Effector CD4-positive, alpha-beta T cell (primary cell): ENCODE measurements around the gene TRIM71.
"Not testable (repeated sequence)": the region's sequence is repeated elsewhere in the genome, so short reads cannot be mapped to it uniquely, and the experiment has no call there.

Experiments used
- DNase-seq: peaks from one replicate; pipeline ENCODE4 v3.0.0-alpha.2; 2020

The TRIM71 gene

GRCh38 chr3:32819551-32820348 is 2.0 kb downstream of the TRIM71 start:
- no peak for DNase-seq

- DNase-seq: no peak
Observed at GRCh38 chr3:32820430-32820829, 2.6 kb downstream of the TRIM71 start.

- DNase-seq: no peak
Observed at GRCh38 chr3:32820971-32821685, 3.3 kb downstream of the TRIM71 start.

- DNase-seq: no peak
Observed at GRCh38 chr3:32821686-32822296, 4.0 kb downstream of the TRIM71 start.

GRCh38 chr3:32822609-32823498 is 5.1 kb downstream of the TRIM71 start:
- DNase-seq: no peak

- DNase-seq: not testable (repeated sequence)
Observed at GRCh38 chr3:32823641-32824184, 5.9 kb downstream of the TRIM71 start.

GRCh38 chr3:32825601-32826375 is 8.0 kb downstream of the TRIM71 start:
- no peak for DNase-seq

GRCh38 chr3:32831062-32831461 is 13.3 kb downstream of the TRIM71 start:
- DNase-seq: no peak

GRCh38 chr3:32831791-32832190 is 14.0 kb downstream of the TRIM71 start:
- DNase-seq: no peak

GRCh38 chr3:32832193-32832592 is 14.4 kb downstream of the TRIM71 start:
- DNase-seq: no peak

GRCh38 chr3:32835049-32835371 is 17.2 kb downstream of the TRIM71 start:
- DNase-seq: no peak

- DNase-seq: no peak
Observed at GRCh38 chr3:32835961-32836360, 18.2 kb downstream of the TRIM71 start.

GRCh38 chr3:32836601-32837000 is 18.8 kb downstream of the TRIM71 start:
- DNase-seq: no peak

GRCh38 chr3:32837366-32837765 is 19.6 kb downstream of the TRIM71 start:
- no peak for DNase-seq

- DNase-seq: no peak
Observed at GRCh38 chr3:32837789-32838188, 20.0 kb downstream of the TRIM71 start.

GRCh38 chr3:32839714-32840085 is 21.9 kb downstream of the TRIM71 start:
- DNase-seq: no peak

GRCh38 chr3:32840086-32840841 is 22.5 kb downstream of the TRIM71 start:
- no peak for DNase-seq

GRCh38 chr3:32841341-32841740 is 23.5 kb downstream of the TRIM71 start:
- no peak for DNase-seq

GRCh38 chr3:32841867-32842470 is 24.2 kb downstream of the TRIM71 start:
- DNase-seq: no peak

- no peak for DNase-seq
Observed at GRCh38 chr3:32842531-32842931, 24.7 kb downstream of the TRIM71 start.

GRCh38 chr3:32842987-32843386 is 25.2 kb downstream of the TRIM71 start:
- DNase-seq: no peak
